IPS DF 19.7 (cell line): ENCODE data around the gene CCDC9B.

Source experiments
- DNase-seq: peaks from one replicate; pipeline ENCODE4 v3.0.0-alpha.2; 2013; ENCODE audit warnings: low read depth, low spot score

CCDC9B gene

GRCh38 chr15:40293006-40293405 is 47.7 kb downstream of the CCDC9B start:
- DNase-seq = no peak

DNA sequence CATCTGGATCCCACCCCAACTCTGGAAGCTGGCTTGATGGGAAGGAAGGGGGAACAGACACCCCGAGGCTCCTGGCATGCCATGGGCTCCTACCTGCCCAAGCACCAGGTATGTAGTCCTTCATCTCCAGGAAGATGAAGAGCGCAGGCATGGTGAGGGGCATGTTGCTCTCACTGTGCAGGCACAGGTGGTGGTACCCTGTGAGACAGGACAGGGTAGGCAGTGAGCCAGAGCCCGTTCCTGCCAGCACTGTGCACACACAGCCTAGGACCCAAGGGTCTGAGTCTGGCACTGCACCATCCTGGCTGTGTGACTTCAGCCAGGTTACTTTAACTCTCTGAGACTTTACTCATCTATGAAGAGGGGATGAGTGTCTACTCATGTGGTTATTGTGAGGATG is 48.5 kb downstream of the CCDC9B start:
- no peak for DNase-seq

- no peak for DNase-seq
These were observed 49.7 kb downstream of the CCDC9B start for GRCh38 chr15:40290918-40291574.

GRCh38 chr15:40290545-40290917 is 50.2 kb downstream of the CCDC9B start:
- no peak for DNase-seq

DNA sequence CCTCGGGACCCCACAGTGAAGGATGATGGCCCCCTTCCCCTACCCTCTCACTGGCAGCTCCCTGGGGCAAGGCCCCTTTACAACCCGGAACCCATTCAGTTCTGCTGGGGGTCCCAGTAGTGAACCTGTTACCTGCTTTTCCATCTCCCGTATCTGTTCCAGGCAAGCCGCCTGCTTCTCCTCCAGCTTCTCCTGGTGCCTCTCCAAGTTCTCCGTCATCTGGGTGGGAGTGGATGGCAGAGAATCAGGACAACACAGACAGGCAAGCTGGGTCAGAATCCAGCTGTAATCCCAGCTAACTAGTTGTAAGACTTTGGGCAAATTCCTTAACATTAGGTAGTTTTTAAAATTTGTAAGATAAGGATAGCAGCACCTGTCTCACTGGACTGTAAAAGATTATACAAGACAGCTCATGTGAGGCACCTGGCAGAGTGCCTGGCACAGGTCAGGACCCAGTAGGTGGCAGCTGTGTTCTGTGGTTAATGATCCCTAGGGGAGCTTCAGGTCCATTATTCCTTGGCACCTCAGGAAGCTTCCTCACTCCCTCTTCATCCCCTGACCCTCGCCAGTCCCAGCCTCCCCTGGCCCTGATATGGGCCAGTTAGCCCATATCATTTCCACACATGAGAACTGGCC is 51.5 kb downstream of the CCDC9B start:
- DNase-seq = no peak

GRCh38 chr15:40287968-40288367 is 52.8 kb downstream of the CCDC9B start:
- no peak for DNase-seq

GRCh38 chr15:40287505-40287904 is 53.2 kb downstream of the CCDC9B start:
- no peak for DNase-seq

GRCh38 chr15:40286794-40287193 is 53.9 kb downstream of the CCDC9B start:
- DNase-seq = no peak

- no peak for DNase-seq
These were observed 54.6 kb downstream of the CCDC9B start for GRCh38 chr15:40286061-40286532.

DNA sequence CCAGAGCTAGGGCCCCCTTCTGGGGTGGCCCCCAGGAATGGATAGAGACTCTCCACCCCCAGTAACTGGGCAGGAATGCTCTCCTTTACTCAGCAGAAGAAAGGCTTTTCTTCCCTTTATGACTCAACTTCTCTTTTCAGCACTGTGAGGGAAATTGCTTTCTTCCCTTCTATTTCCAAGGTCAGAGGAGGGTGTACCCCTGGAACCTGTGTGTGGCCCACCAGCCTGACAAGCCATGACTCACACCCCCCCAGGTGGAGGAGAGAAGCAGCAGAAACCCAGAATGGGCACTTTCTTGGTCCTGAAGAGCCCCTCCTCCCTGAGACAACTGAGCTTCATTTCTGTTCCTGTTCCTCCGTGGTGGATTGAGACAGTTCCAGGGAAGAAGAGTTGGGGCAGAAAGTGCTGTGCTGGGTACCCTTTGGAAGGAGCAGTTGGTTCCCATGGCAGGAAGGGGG is 55.2 kb downstream of the CCDC9B start:
- no peak for DNase-seq

DNA sequence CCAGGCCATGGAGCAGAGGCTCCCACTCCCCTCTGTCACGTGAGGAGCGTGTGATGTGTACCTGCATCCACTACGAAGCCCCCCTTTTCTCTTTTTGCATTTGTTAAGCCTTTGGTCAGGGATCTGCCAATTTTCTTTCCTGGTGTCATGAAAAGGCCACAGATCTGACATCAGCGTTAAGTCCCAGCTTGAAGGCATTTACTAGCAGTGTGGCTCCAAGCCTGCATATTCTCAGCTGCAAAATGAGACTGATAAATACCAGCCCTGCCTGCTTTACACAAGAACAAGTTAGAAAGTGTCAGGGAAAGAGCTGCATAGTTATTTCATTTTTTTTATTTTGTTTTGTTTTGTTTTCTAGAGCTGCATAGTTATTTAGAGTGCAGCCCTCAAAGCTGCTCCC is 55.6 kb downstream of the CCDC9B start:
- DNase-seq = no peak

DNA sequence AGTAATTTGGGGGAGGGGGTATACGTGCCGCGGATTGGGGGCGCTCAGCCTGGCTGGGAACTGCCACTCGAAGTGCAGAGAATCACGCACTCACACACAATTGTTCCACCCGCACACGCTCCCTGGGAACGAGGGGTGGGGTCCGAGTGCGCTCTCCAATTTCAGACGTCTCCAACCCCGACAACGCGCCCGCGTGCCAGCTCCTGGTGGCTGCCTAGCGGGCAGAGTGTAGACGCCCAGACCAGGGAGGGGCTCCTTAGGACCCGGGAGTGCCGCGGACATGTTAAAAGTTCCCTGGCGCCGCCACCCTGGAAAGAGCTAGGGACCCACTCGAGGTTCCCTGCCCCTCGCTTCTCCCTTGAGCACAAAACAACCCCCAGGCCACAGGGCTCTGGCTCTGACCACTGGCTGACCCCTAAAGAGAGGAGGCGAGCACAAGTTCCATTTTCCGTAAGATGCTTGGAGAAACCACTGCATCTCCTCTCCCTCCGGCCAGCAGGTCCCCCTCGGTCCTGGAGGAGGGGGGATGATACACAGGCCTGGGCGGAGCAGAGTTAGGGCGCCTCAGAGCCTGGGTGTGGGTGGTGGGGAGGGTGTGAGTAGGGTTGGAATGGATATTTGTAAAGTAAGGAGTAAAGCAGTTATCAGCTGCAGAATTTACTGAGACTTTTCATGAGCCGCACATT is 57.0 kb downstream of the CCDC9B start:
- DNase-seq = no peak

- no peak for DNase-seq
These were observed 57.7 kb downstream of the CCDC9B start, which contains the start of gene ANKRD63 for GRCh38 chr15:40282869-40283614. Gene ANKRD63, minus strand, starts transcription at chr15:40283064. Its CDS starts 478 bp downstream, at chr15:40282586.

DNA sequence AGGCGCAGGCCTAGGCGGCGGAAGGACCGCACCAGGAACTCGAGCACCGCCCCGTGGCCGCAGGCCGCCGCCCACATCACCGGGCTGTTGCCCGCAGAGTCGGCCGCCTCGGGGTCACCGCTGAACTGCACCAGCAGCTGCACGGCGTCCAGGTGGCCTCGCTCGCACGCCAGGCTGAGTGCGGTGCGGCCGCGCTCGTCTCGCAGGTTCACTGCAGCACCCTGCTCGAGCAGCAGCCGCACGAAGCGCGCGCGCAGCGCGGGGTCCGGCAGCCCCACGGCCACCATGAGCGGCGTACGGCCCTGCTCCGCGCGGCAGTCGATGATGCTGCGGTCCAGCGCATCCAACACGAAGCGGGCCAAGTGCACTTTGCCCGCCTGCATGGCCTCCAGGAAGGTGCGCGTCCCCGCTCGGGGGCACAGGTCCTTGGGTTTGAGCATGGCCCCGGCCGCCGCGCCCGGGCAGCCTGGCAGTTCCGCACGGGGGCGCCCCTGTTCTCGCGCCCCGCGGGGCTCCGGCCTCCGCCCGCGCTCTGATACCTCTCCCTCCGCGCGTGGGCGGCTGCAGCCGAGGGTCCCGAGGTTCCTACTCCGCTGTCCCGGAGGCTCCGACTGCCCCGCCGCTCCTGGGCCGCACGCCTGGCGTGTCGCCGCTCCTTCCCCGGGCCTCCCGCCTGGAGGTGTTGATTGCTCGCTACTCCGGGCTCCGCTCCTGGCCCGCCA is 58.4 kb downstream of the CCDC9B start:
- no peak for DNase-seq

GRCh38 chr15:40281801-40282146 is 59.0 kb downstream of the CCDC9B start:
- no peak for DNase-seq
